DOHH2 (cell line): ENCODE measurements around the gene ADAMTSL4.
"Not testable (repeated sequence)": the region's sequence is repeated elsewhere in the genome, so short reads cannot be mapped to it uniquely, and the experiment has no call there.

Source experiments
- H3F3A ChIP-seq: fragments of 200-600 bp; sonication (generic), shearing (Covaris generic); 2 replicates; pipeline ENCODE4 v1.6.0; 2016; ENCODE audit warnings: antibody characterized with exemption, mild to moderate bottlenecking; ENCODE audit not compliant: control insufficient read depth, insufficient read depth
- H3K27ac ChIP-seq: fragments of 200-600 bp; sonication (generic); 2 replicates; pipeline ENCODE4 v1.5.1; 2014; ENCODE audit warnings: low read depth, mild to moderate bottlenecking, low read length, moderate library complexity
- H3K27me3 ChIP-seq: fragments of 200-600 bp; sonication (generic); 2 replicates; pipeline ENCODE4 v1.6.1; 2014; ENCODE audit warnings: mild to moderate bottlenecking, low read length, mixed read lengths; ENCODE audit not compliant: control insufficient read depth
- H3K36me3 ChIP-seq: fragments of 200-600 bp; sonication (generic); 2 replicates; pipeline ENCODE4 v1.6.1; 2014; ENCODE audit warnings: mild to moderate bottlenecking, low read length, moderate library complexity, mixed read lengths; ENCODE audit not compliant: control insufficient read depth
- H3K4me1 ChIP-seq: fragments of 200-600 bp; sonication (generic); 2 replicates; pipeline ENCODE4 v1.6.1; 2014; ENCODE audit warnings: mild to moderate bottlenecking, low read length, mixed read lengths; ENCODE audit not compliant: control insufficient read depth
- H3K4me2 ChIP-seq: fragments of 200-600 bp; sonication (generic); 2 replicates; pipeline ENCODE4 v1.6.0; 2014; ENCODE audit warnings: mild to moderate bottlenecking, low read length, moderate library complexity
- H3K4me3 ChIP-seq: fragments of 200-600 bp; sonication (generic); 2 replicates; pipeline ENCODE4 v1.5.1; 2014; ENCODE audit warnings: mild to moderate bottlenecking, low read length, mixed read lengths
- H3K79me2 ChIP-seq: fragments of 200-600 bp; sonication (generic); 2 replicates; pipeline ENCODE4 v1.6.1; 2014; ENCODE audit warnings: mild to moderate bottlenecking, low read length, mixed read lengths; ENCODE audit not compliant: control insufficient read depth
- H3K9me2 ChIP-seq: fragments of 200-600 bp; sonication (generic); replicated peaks from 2 replicates; pipeline ENCODE4 v1.6.1; 2014; ENCODE audit warnings: mild to moderate bottlenecking, low read length, mixed read lengths; ENCODE audit not compliant: control insufficient read depth
- H3K9me3 ChIP-seq: fragments of 200-600 bp; sonication (generic); 2 replicates; pipeline ENCODE4 v1.6.1; 2014; ENCODE audit warnings: antibody characterized with exemption, low read length, mixed read lengths; ENCODE audit not compliant: control insufficient read depth, insufficient read depth
- H4K20me1 ChIP-seq: fragments of 200-600 bp; sonication (generic); 2 replicates; pipeline ENCODE4 v1.6.0; 2014; ENCODE audit warnings: low read depth, mild to moderate bottlenecking, antibody characterized with exemption, low read length, moderate library complexity; ENCODE audit not compliant: control insufficient read depth, insufficient read depth
- CTCF ChIP-seq: fragments of 200-600 bp; sonication (generic); IDR thresholded peaks from one replicate; pipeline ENCODE4 v1.5.1; 2014; ENCODE audit warnings: antibody characterized with exemption, mild to moderate bottlenecking, low read depth, low read length; ENCODE audit not compliant: poor library complexity, severe bottlenecking
- EZH2phosphoT487 ChIP-seq: fragments of 200-600 bp; sonication (generic); IDR thresholded peaks from 2 replicates; pipeline ENCODE4 v1.6.1; 2017; ENCODE audit warnings: borderline replicate concordance, mild to moderate bottlenecking, antibody characterized with exemption, low read length, moderate library complexity, mixed read lengths

Gene ADAMTSL4

GRCh38 chr1:150601540-150601939, 52.3 kb downstream of the ADAMTSL4 start:
- Histone ChIP-seq H3K4me1 (no peaks in the 10 kb centered on the region), H3F3A (no peaks in the 10 kb centered on the region), H3K79me2 (no peaks in the 10 kb centered on the region), H3K36me3 (no peaks in the 10 kb centered on the region), H3K4me2 (no peak overlapping the region), H4K20me1 (no peaks in the 10 kb centered on the region), H3K27ac (no peak overlapping the region), H3K4me3 (no peak overlapping the region), H3K9me2 (no peaks in the 10 kb centered on the region), H3K9me3 (no peaks in the 10 kb centered on the region), H3K27me3 (no peaks in the 10 kb centered on the region)
- TF ChIP-seq CTCF (no peak), EZH2phosphoT487 (no peak)

- H3K79me2 ChIP-seq, H3K27ac ChIP-seq, H3K9me3 ChIP-seq, H3K27me3 ChIP-seq, H3K36me3 ChIP-seq, H3K4me1 ChIP-seq, H3K4me3 ChIP-seq, H3F3A ChIP-seq, H4K20me1 ChIP-seq, H3K4me2 ChIP-seq, H3K9me2 ChIP-seq: not testable (repeated sequence)
These were observed 53.2 kb downstream of the ADAMTSL4 start for GRCh38 chr1:150602372-150602771.

GRCh38 chr1:150603711-150604110, 54.5 kb downstream of the ADAMTSL4 start:
- H3K27ac ChIP-seq, result no peak overlapping the region
- no peaks in the 10 kb centered on the region for H3K9me2 ChIP-seq
- H3K4me2 ChIP-seq, result no peak overlapping the region
- H4K20me1 ChIP-seq, result no peaks in the 10 kb centered on the region
- TF ChIP-seq EZH2phosphoT487, result no peak
- TF ChIP-seq CTCF, result no peak
- H3K4me3 ChIP-seq, result no peak overlapping the region
- H3K79me2 ChIP-seq, result no peaks in the 10 kb centered on the region
- H3K27me3 ChIP-seq, result no peaks in the 10 kb centered on the region
- no peaks in the 10 kb centered on the region for H3K9me3 ChIP-seq
- no peaks in the 10 kb centered on the region for H3F3A ChIP-seq
- no peaks in the 10 kb centered on the region for H3K36me3 ChIP-seq
- H3K4me1 ChIP-seq, result no peaks in the 10 kb centered on the region

GRCh38 chr1:150604226-150604588, 55.0 kb downstream of the ADAMTSL4 start:
- H3K4me3 ChIP-seq, result no peak overlapping the region
- no peaks in the 10 kb centered on the region for H3K4me1 ChIP-seq
- no peaks in the 10 kb centered on the region for H3K9me2 ChIP-seq
- no peaks in the 10 kb centered on the region for H3K36me3 ChIP-seq
- H3K79me2 ChIP-seq, result no peaks in the 10 kb centered on the region
- no peaks in the 10 kb centered on the region for H3K9me3 ChIP-seq
- H4K20me1 ChIP-seq, result no peaks in the 10 kb centered on the region
- no peaks in the 10 kb centered on the region for H3F3A ChIP-seq
- no peaks in the 10 kb centered on the region for H3K27me3 ChIP-seq
- H3K27ac ChIP-seq, result no peak overlapping the region
- H3K4me2 ChIP-seq, result no peak overlapping the region
- no peak for TF ChIP-seq CTCF
- TF ChIP-seq EZH2phosphoT487, result no peak

- not testable (repeated sequence) for H3K36me3 ChIP-seq
These were observed 56.2 kb downstream of the ADAMTSL4 start for GRCh38 chr1:150605451-150605731.

More at GRCh38 chr1:150605451-150605731, 56.2 kb downstream of the ADAMTSL4 start:
- not testable (repeated sequence) for H3F3A ChIP-seq, H3K4me2 ChIP-seq, H3K4me3 ChIP-seq, H3K79me2 ChIP-seq, H3K4me1 ChIP-seq, H3K9me3 ChIP-seq, H3K27ac ChIP-seq, H4K20me1 ChIP-seq, H3K9me2 ChIP-seq, H3K27me3 ChIP-seq
